ENCODE results near the gene MPP1. TPM values are rescaled to one million over a fixed set of nuclear protein-coding genes. Genes with fewer than 3 reads are reported as not detected.
"Not testable (repeated sequence)": the region's sequence is repeated elsewhere in the genome, so short reads cannot be mapped to it uniquely, and the experiment has no call there.

The MPP1 gene
- total and polyA plus RNA-seq, 2 donors = 21.0 to 24.9 TPM

DNA sequence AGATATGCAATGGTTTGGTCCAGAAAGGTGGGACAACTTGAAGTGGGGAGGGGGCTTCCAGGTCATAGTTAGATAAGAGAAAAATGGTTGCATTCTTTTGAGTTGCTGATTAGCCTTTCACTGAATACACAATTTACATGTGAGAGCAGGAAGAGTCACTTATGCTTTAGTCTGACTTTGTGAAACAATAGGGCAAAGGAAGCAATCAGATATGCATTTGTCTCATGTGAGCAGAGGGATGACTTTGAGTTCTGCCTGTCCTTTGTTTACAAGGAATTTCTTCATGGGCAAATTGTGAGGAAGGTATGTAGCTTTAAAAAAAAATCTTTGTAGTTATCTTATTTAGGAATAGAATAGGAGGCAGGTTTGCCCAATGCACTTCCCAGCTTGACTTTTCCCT is 16.2 kb upstream of the MPP1 start:
- DNase-seq (ENCODE audit: extremely low spot score) = no peak
- H3K27ac ChIP-seq (ENCODE audit: low read depth) = no peak overlapping the region
- no peaks in the 10 kb centered on the region for H3K4me1 ChIP-seq (ENCODE audit: insufficient read depth)
- no peak overlapping the region for H3K4me3 ChIP-seq (ENCODE audit: low read depth, low read length)
- no peaks in the 10 kb centered on the region for H3K36me3 ChIP-seq (ENCODE audit: insufficient read depth)

DNA sequence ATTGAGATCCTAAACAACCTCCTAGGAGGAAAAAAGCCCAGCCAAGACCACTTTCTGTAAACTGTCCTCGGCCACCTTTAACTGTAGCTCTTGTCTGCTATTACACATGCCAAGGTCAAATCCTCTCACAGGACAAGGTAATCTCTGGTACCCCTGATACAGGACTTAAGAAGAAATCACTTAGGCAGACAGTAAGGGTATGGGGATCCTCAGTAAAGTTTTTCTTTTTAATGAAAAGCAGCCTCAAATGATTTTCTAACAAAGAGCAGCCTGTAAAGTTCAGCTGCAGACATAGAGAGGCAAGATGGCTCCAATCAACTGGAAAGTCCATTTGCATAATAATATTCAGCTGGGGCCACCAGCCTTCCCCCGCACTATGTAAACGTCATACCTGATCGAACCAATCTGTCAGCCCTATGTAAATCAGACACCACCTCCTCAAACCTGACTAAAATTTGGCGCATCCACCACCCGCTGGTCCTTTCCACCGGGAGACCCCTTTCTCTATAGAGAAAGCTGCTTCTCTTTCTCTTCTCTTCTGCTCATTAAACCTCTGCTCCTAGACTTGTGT is 14.6 kb upstream of the MPP1 start:
- WGBS = 80% methylated on average over 7 of the region's 7 CpGs
- H3K4me3 ChIP-seq (ENCODE audit: low read depth, low read length) = no peak overlapping the region
- DNase-seq (ENCODE audit: extremely low spot score) = no peak

DNA sequence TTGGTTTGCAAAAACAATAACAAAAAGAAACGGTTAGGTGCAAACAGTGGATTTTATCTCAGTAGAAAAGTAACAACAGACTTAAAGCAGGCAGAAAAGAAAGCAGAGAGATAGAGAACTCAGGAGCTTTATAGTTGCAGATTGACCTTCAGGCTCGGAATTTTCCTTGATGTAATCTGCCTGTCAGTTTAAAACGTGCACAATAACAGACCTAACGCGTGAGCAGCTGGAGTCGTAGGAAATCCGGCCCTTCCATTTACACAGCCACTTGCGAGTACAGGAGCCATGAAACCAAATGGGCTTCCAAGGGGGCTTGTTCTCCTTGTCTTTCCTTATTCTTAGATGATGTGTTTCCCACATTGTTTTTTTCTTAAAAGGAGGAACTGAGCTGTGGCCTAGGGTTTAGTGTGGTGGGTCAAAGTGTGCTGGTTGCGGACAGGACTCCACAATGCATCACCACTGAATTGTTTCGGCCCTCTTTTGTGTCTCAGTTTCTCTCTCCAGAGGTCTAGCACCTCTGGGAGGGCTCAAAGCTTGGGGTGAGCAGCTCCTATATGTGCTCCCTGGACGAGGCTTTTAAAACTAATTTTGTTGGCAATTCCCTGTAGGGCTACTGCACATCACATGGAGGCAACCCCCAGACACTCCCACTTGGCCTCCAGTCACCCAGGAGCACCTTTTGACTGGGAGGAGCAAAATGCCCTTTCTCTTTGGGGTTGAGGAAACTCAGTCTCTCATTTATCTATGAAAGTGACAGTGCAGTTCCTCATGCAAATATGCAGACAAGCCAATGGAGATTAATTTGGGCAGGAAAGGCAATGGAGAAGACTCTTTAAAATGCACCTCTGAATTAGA is 13.9 kb upstream of the MPP1 start:
- 47% methylated on average over 11 of the region's 11 CpGs for WGBS
- H3K27ac ChIP-seq (ENCODE audit: low read depth) = no peak overlapping the region

More for the DNA sequence above, 14.6 kb upstream of the MPP1 start:
- no peaks in the 10 kb centered on the region for H3K36me3 ChIP-seq (ENCODE audit: insufficient read depth)
- no peak overlapping the region for H3K27ac ChIP-seq (ENCODE audit: low read depth)
- H3K4me1 ChIP-seq (ENCODE audit: insufficient read depth) = no peaks in the 10 kb centered on the region

DNA sequence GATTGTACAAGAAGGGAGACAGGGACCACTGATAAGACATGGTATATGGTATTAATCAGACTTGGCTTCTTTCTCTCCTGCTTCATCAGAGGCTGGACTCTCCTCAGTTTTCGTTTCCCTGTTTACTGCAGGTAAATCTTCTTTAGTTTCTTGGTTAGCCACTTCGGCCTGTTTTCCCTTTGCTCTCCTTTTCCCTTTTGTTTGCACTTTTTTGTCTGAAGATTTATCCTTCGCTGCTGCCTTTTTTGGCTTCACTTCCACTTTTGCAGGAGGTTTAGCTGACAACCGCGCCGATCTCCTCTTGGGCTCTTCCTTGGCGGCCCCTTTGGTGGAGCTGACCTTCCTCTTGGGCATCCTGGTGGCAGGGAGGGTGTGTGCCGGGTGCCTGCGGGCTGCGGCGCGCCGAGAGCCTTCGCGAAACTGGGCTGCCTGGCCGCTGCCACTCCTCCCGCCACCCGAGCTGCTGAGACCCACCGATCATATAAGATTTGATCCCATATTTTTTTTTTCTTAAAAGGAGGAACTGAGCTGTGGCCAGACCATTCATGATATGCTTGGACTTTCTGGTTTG is 11.8 kb upstream of the MPP1 start:
- WGBS = 96% methylated on average over 19 of the region's 19 CpGs
- DNase-seq (ENCODE audit: extremely low spot score); H3K27ac ChIP-seq (ENCODE audit: low read depth); H3K4me1 ChIP-seq (ENCODE audit: insufficient read depth); H3K36me3 ChIP-seq (ENCODE audit: insufficient read depth); H3K4me3 ChIP-seq (ENCODE audit: low read depth, low read length): not testable (repeated sequence)

More for the DNA sequence above, 13.9 kb upstream of the MPP1 start:
- DNase-seq (ENCODE audit: extremely low spot score) = no peak
- Histone ChIP-seq H3K4me1 (ENCODE audit: insufficient read depth) (no peaks in the 10 kb centered on the region), H3K36me3 (ENCODE audit: insufficient read depth) (no peaks in the 10 kb centered on the region), H3K4me3 (ENCODE audit: low read depth, low read length) (no peak overlapping the region)

DNA sequence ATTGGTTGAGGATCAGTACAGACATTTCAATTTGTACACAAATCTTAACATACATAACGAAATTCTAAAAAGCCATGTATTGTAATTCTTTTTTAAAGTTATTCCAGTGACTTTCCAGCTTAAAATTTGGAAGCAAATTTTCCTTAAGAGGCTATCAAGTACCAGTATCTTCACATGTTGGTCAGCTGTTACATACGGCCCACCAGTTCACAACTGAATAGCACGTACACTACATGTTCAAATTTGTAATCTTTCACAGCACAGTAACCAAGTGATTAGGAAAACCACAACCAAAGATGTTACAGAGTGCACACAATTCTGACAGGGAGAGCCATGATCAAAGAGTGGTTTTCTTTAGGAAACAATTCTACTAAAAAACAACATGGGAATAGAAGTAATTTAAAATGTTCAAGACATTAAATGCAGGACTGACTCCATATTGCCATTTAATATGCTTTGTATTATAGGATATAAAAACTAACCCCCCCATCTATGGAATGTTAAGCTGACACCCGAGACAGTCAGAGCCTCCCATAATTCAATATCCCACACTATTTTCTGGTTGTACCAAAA is 11.1 kb upstream of the MPP1 start:
- DNase-seq (ENCODE audit: extremely low spot score) = not testable (repeated sequence)

DNA sequence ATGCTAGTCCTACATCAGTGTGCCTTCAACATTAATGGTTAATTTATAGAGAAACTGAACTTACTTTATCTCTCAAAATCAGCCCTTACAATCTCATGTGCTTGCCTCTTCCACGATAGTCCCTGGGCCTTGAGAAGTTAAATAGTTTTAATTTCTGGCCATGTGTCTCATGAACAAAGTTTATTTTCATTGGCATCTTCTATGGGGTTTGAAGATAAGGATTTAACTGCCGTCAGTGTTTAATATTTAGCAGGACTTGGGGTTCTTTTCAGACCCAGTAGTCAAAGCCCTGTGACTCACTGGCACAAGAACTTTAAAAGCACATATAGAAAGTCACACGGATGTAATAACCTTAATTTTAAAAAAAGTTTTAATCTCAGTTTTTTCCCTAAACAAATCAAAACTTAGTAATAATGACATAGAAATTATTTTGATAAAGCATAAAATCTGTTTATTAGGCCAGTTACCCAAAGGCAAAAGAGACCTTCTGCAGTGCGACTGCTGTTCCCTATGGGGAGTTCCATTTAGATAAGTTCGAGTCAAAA is 10.1 kb upstream of the MPP1 start:
- no peak for DNase-seq (ENCODE audit: extremely low spot score)
- Histone ChIP-seq H3K4me1 (ENCODE audit: insufficient read depth) (no peaks in the 10 kb centered on the region), H3K27ac (ENCODE audit: low read depth) (no peak overlapping the region), H3K4me3 (ENCODE audit: low read depth, low read length) (no peak overlapping the region), H3K36me3 (ENCODE audit: insufficient read depth) (no peaks in the 10 kb centered on the region)
- 43% methylated on average over 5 of the region's 5 CpGs for WGBS

More for the DNA sequence above, 11.1 kb upstream of the MPP1 start:
- WGBS = 84% methylated on average over 4 of the region's 4 CpGs
- H3K4me3 ChIP-seq (ENCODE audit: low read depth, low read length); H3K4me1 ChIP-seq (ENCODE audit: insufficient read depth); H3K36me3 ChIP-seq (ENCODE audit: insufficient read depth); H3K27ac ChIP-seq (ENCODE audit: low read depth): not testable (repeated sequence)

DNA sequence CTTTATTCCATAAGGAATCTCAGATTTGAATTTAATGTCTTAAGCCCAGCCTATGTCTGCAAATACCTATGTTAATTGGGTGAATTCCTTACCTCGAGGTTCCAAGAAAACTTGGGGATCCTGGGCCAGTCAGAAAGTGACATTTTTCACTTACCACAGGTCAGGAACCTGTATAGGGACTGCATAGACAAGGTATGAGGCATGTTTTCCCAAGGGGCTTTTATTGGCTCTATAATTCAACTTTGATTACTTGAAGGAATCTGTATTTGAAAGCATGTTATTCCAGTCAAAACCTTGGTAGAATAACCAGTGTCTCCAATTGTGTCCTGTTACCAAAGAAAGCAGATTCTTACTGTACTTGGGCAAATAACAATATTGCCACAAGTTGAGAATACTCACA is 8.5 kb upstream of the MPP1 start:
- no peaks in the 10 kb centered on the region for H3K4me1 ChIP-seq (ENCODE audit: insufficient read depth)
- no peak overlapping the region for H3K4me3 ChIP-seq (ENCODE audit: low read depth, low read length)
- H3K27ac ChIP-seq (ENCODE audit: low read depth) = no peak overlapping the region
- DNase-seq (ENCODE audit: extremely low spot score) = no peak
- no peaks in the 10 kb centered on the region for H3K36me3 ChIP-seq (ENCODE audit: insufficient read depth)
- 12% methylated on average over 1 of the region's 1 CpG for WGBS

DNA sequence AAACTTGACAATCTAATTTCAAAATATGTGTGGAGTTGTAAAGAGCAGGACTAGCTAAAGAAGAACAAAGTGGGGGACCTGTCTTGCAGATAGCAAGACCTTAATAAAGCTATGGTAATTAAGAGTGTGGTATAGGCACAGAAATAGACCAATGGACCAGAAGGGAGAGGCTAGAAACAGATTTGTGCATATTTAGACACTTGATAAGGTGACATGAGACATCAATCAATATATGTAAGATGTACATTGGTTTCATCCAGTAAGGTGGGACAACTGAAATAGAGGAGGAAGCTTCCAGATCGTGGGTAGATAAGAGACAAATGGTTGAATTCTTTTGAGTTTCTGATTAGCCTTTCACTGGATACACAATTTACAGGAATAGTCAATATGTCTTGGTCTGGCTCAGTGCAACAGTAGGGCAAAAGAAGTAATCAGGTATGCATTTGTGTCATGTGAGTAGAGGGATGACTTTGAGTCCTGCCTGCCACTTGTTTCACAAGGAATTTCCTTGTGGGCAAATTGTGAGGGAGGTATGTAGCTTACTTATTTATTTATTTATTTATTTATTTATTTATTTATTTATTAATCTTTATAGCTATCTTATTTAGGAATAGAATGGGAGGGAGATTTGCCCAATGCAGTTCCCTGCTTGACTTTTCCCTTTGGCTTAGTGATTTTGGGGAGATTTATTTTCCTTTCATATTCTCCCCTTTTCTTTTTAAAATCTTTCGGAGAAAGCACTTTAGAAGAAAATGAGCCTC is 7.2 kb upstream of the MPP1 start:
- 83% methylated on average over 2 of the region's 2 CpGs for WGBS
- Histone ChIP-seq H3K27ac (ENCODE audit: low read depth) (no peak overlapping the region), H3K4me1 (ENCODE audit: insufficient read depth) (no peaks in the 10 kb centered on the region), H3K4me3 (ENCODE audit: low read depth, low read length) (no peak overlapping the region), H3K36me3 (ENCODE audit: insufficient read depth) (no peaks in the 10 kb centered on the region)
- DNase-seq (ENCODE audit: extremely low spot score) = no peak

DNA sequence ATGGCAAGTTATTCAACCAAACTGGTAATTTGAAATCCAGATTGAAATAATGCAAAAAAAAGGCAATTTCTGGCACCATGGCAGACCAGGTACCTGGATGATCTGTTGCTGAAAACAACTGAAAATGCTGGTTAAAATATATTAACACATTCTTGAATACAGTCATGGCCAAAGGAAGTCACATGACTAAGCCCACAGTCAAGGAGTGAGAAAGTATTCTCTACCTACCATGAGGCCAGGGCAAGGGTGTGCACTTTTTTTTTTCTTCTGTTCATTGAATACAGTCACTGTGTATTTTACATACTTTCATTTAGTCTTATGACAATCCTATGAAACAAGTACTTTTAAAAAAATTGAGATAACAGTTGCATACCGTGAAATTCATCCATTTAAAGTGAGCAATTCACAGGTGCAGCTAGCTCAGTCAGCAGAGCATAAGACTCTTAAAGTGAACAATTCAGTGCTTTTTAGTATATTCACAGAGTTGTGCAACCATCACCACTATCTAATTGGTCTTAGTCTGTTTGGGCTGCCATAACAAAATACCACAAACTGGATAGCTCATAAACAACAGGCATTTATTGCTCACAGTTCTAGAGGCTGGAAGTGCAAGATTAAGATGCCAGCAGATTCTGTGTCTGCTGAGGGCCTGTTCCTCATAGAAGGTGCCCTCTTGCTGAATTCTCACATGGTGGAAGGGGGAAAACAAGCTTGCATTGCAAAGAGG is 4.8 kb upstream of the MPP1 start:
- Histone ChIP-seq H3K4me1 (ENCODE audit: insufficient read depth) (no peaks in the 10 kb centered on the region), H3K36me3 (ENCODE audit: insufficient read depth) (no peaks in the 10 kb centered on the region), H3K27ac (ENCODE audit: low read depth) (no peak overlapping the region), H3K4me3 (ENCODE audit: low read depth, low read length) (no peak overlapping the region)
- no peak for DNase-seq (ENCODE audit: extremely low spot score)
- WGBS = 83% methylated on average over 1 of the region's 1 CpG

DNA sequence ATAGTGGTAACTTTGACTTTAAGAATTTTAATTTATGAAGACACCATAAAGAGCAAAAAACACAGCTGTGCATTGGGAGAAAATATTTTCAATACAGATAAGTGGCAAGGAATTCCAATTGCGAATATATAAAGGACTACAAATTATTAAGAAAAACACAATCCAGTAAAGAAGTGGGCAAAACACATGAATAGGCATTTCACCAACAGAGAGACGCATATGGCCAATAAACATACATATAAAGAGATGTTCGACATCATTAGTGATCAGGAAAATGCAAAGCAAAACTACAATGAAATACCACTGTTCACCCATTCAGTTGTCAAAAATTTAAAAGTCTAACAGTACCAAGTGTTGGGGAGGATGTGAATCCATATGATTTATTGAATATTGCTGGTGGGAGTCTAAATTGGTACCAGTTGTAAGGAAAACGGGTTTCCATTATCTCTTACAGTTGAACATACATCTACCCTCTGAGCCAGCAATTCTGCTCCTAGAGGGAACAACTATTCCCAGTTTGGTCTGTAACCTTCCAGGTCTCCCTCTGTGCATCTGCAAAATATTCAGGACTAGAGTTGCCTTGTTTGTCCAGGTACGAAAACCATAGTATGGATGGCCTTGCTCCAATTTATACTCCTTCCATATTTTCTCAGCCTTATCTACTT is 1.7 kb upstream of the MPP1 start:
- no peak for DNase-seq (ENCODE audit: extremely low spot score)
- Histone ChIP-seq H3K4me3 (ENCODE audit: low read depth, low read length) (no peak overlapping the region), H3K27ac (ENCODE audit: low read depth) (no peak overlapping the region), H3K36me3 (ENCODE audit: insufficient read depth) (no peaks in the 10 kb centered on the region), H3K4me1 (ENCODE audit: insufficient read depth) (no peaks in the 10 kb centered on the region)
- WGBS = 98% methylated on average over 5 of the region's 5 CpGs

DNA sequence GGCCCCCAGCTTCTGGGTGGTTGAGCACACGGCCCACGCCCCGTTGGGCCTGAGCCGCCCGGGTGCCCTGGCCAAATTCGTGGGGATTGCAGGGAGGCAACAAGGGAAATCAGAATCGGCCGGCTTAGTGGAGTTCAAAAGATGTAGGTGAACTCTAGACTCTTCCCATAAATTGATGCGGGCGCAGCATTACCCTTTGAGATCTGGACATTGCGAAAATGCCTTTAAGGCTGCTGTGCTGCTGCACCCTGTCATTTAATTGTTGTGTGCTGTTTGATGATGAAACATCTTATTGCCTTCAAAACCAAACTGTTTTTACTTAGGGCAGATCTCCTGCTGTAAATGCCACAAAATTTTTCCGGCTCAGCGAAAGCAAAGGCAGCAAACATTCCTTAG is 409 bp upstream of the MPP1 start:
- Histone ChIP-seq H3K36me3 (ENCODE audit: insufficient read depth) (no peaks in the 10 kb centered on the region), H3K27ac (ENCODE audit: low read depth) (peak overlapping the region; percentile 53), H3K4me1 (ENCODE audit: insufficient read depth) (no peaks in the 10 kb centered on the region), H3K4me3 (ENCODE audit: low read depth, low read length) (peak overlapping the region; percentile 51)
- no peak for DNase-seq (ENCODE audit: extremely low spot score)
- WGBS = 2% methylated on average over 13 of the region's 13 CpGs

DNA sequence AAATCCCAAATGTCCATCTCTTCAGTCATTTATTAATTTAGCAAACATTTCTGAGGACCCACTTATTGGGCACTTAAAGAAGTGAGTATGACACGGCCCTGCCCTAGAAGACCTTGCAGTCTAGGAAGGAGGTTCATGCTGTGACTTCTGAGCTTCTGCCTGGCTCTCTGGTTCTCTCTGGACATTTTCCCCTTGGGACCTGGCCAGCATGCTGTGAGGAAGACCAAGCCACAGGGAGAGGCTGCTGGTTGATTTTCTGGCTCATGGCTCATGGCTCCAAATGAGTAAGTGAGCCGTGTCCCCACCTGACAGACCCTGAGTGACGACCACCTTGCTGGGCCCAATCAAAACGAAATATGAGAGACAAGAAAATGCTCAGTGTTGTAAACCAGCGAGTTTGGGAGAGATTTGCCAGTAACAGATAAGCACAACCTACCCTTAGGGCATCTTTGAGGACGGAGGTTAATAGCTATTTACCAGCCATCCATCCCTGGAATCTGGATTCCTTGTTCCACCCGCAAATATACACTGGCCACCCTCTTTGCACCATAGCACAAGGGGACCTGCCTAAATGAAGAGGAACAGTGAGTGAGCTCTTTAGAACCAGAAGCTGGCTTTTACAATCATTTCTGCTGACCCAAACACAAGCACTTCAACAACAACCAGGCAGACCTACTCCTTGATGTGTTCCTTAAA is 876 bp downstream of the MPP1 start:
- Histone ChIP-seq H3K4me1 (ENCODE audit: insufficient read depth) (no peaks in the 10 kb centered on the region), H3K4me3 (ENCODE audit: low read depth, low read length) (peak overlapping the region; percentile 51), H3K36me3 (ENCODE audit: insufficient read depth) (no peaks in the 10 kb centered on the region), H3K27ac (ENCODE audit: low read depth) (no peak overlapping the region)
- DNase-seq (ENCODE audit: extremely low spot score) = no peak
- WGBS = 32% methylated on average over 7 of the region's 7 CpGs
